GM06990 (cell line): ENCODE data around the gene FBXL2.

Experiments
- DNase-seq: peaks from one replicate; pipeline ENCODE4 v3.0.0-alpha.2; 2011; ENCODE audit not compliant: insufficient read length; ENCODE audit errors: extremely low read depth
- H3K27me3 ChIP-seq: replicated peaks from 2 replicates; pipeline ENCODE4 v1.6.0; 2011; ENCODE audit warnings: low read length; ENCODE audit not compliant: control insufficient read depth, insufficient read depth
- H3K36me3 ChIP-seq: 2 replicates; pipeline ENCODE4 v1.5.1; 2011; ENCODE audit warnings: low read length; ENCODE audit not compliant: control insufficient read depth, insufficient read depth
- H3K4me3 ChIP-seq: replicated peaks from 2 replicates; pipeline ENCODE4 v1.5.1; 2011; ENCODE audit warnings: low read depth, mild to moderate bottlenecking, control low read depth, low read length
- CTCF ChIP-seq: IDR thresholded peaks from 2 replicates; pipeline ENCODE4 v1.5.1; 2011; ENCODE audit warnings: low read length, control low read depth, mild to moderate bottlenecking, inconsistent platforms; ENCODE audit not compliant: insufficient read depth, poor library complexity, severe bottlenecking

Gene FBXL2

GRCh38 chr3:33377489-33377888 lies 100.2 kb downstream of the FBXL2 start:
- DNase-seq: no peak
- no peaks in the 10 kb centered on the region for H3K36me3 ChIP-seq
- H3K27me3 ChIP-seq: no peaks in the 10 kb centered on the region
- H3K4me3 ChIP-seq: no peak overlapping the region
- peak; percentile 21 for TF ChIP-seq CTCF

- H3K27me3 ChIP-seq: no peaks in the 10 kb centered on the region
- DNase-seq: no peak
- no peak for TF ChIP-seq CTCF
- no peaks in the 10 kb centered on the region for H3K36me3 ChIP-seq
- H3K4me3 ChIP-seq: no peak overlapping the region
These were observed 100.7 kb downstream of the FBXL2 start for GRCh38 chr3:33377931-33378330.

GRCh38 chr3:33380653-33381052 lies 103.4 kb downstream of the FBXL2 start:
- H3K27me3 ChIP-seq: no peaks in the 10 kb centered on the region
- H3K36me3 ChIP-seq: peaks cover 1% of the 10 kb centered on the region; the same call in 1 of the 2 replicates
- no peak overlapping the region for H3K4me3 ChIP-seq
- no peak for DNase-seq
- TF ChIP-seq CTCF: no peak

GRCh38 chr3:33383951-33384350 lies 106.7 kb downstream of the FBXL2 start:
- Histone ChIP-seq H3K4me3 (no peak overlapping the region), H3K27me3 (no peaks in the 10 kb centered on the region), H3K36me3 (peaks cover 3% of the 10 kb centered on the region)
- no peak for TF ChIP-seq CTCF
- no peak for DNase-seq

- no peak for TF ChIP-seq CTCF
- H3K4me3 ChIP-seq: no peak overlapping the region
- no peaks in the 10 kb centered on the region for H3K27me3 ChIP-seq
- DNase-seq: no peak
- H3K36me3 ChIP-seq: peaks cover 7% of the 10 kb centered on the region
These were observed 108.2 kb downstream of the FBXL2 start for GRCh38 chr3:33385423-33385822.

- H3K27me3 ChIP-seq: no peaks in the 10 kb centered on the region
- TF ChIP-seq CTCF: no peak
- H3K36me3 ChIP-seq: peaks cover 9% of the 10 kb centered on the region
- no peak overlapping the region for H3K4me3 ChIP-seq
- DNase-seq: no peak
These were observed 109.4 kb downstream of the FBXL2 start for GRCh38 chr3:33386631-33387030.
